ENCODE results near the gene RAB23.

DNA sequence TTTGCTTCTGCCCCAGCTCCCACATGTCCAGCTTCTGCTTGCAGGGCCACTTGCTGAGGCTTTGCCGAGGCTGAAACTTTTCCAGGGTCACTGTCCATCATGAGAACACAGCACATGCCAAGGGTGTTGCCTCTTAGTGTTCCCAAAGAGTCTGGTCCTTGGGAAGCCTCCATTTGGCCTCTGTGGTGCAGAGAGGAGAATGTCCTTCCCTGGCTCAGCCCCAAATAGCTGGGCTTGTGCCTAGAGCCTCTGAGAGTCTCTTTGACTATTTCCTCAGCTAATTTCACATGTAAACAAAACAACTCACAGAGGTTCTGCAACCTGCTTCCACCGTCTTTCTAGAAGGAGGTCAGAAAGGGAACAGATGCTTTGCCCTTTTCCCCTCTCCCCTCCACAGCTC, 40.4 kb upstream of the RAB23 start:
- TF ChIP-seq CTCF (conservative IDR thresholded peaks at IDR 0.05) (no peak), EZH2 (IDR thresholded peaks at IDR 0.05; ENCODE audit: low read depth) (no peak)
